Inflammatory macrophage (primary cell): ENCODE measurements around the gene SOX10.
"Not testable (repeated sequence)": the region's sequence is repeated elsewhere in the genome, so short reads cannot be mapped to it uniquely, and the experiment has no call there.

Source experiments
- DNase-seq, 2 donors: peaks; one replicate each; pipeline ENCODE4 v3.0.0-alpha.2; 2020 to 2022

SOX10 gene

GRCh38 chr22:37985751-37986281 lies 1.5 kb upstream of the SOX10 start:
- no peak for DNase-seq

GRCh38 chr22:37985050-37985585 lies 763 bp upstream of the SOX10 start:
- DNase-seq, result no peak

- no peak for DNase-seq
These were observed 1.2 kb downstream of the SOX10 start for GRCh38 chr22:37982938-37983859.

GRCh38 chr22:37982151-37982785 lies 2.1 kb downstream of the SOX10 start:
- DNase-seq, result no peak

- no peak for DNase-seq
These were observed 2.9 kb downstream of the SOX10 start for GRCh38 chr22:37981282-37982011.

GRCh38 chr22:37979782-37980181 lies 4.6 kb downstream of the SOX10 start:
- no peak for DNase-seq

- no peak for DNase-seq
These were observed 7.8 kb downstream of the SOX10 start for GRCh38 chr22:37976547-37976946.

GRCh38 chr22:37976022-37976421 lies 8.3 kb downstream of the SOX10 start:
- DNase-seq, result not testable (repeated sequence)

- DNase-seq, result no peak
These were observed 9.2 kb downstream of the SOX10 start for GRCh38 chr22:37975153-37975552.

- no peak for DNase-seq
These were observed 10.8 kb downstream of the SOX10 start for GRCh38 chr22:37973271-37974170.

- DNase-seq, result no peak
These were observed 11.8 kb downstream of the SOX10 start for GRCh38 chr22:37972527-37972926.

GRCh38 chr22:37971475-37972434 lies 12.6 kb downstream of the SOX10 start:
- no peak for DNase-seq

GRCh38 chr22:37970864-37971263 lies 13.5 kb downstream of the SOX10 start:
- DNase-seq, result no peak

GRCh38 chr22:37968452-37969251 lies 15.7 kb downstream of the SOX10 start:
- no peak for DNase-seq

- no peak for DNase-seq
These were observed 16.5 kb downstream of the SOX10 start for GRCh38 chr22:37967637-37968451.

- DNase-seq, result no peak
These were observed 17.2 kb downstream of the SOX10 start for GRCh38 chr22:37967147-37967546.

GRCh38 chr22:37965940-37966664 lies 18.3 kb downstream of the SOX10 start:
- no peak for DNase-seq

GRCh38 chr22:37961062-37961461 lies 23.3 kb downstream of the SOX10 start:
- no peak for DNase-seq
